ENCODE results near the gene KCTD10. TPM values are rescaled to one million over a fixed set of nuclear protein-coding genes. Genes with fewer than 3 reads are reported as not detected.

Gene KCTD10
- total and polyA plus RNA-seq, 10 of the 15 experiments (the other 5 are each of a cell fraction or from before 2014, with no cell fraction given): 5.6 to 52.0 (median 34.2) TPM

- TF ChIP-seq TCF7 (IDR thresholded peaks at IDR 0.05; ENCODE audit: borderline replicate concordance): no peak
- TF ChIP-seq, protein P1, sequence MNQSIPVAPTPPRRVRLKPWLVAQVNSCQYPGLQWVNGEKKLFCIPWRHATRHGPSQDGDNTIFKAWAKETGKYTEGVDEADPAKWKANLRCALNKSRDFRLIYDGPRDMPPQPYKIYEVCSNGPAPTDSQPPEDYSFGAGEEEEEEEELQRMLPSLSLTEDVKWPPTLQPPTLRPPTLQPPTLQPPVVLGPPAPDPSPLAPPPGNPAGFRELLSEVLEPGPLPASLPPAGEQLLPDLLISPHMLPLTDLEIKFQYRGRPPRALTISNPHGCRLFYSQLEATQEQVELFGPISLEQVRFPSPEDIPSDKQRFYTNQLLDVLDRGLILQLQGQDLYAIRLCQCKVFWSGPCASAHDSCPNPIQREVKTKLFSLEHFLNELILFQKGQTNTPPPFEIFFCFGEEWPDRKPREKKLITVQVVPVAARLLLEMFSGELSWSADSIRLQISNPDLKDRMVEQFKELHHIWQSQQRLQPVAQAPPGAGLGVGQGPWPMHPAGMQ (IDR thresholded peaks at IDR 0.05; ENCODE audit: borderline replicate concordance): no peak
- no peak for TF ChIP-seq NR2C2 (IDR thresholded peaks at IDR 0.05; ENCODE audit: borderline replicate concordance, control insufficient read depth, insufficient read length, low read depth)
Measured at GRCh38 chr12:109450980-109451379, 26.1 kb downstream of the KCTD10 start (continued).

DNA sequence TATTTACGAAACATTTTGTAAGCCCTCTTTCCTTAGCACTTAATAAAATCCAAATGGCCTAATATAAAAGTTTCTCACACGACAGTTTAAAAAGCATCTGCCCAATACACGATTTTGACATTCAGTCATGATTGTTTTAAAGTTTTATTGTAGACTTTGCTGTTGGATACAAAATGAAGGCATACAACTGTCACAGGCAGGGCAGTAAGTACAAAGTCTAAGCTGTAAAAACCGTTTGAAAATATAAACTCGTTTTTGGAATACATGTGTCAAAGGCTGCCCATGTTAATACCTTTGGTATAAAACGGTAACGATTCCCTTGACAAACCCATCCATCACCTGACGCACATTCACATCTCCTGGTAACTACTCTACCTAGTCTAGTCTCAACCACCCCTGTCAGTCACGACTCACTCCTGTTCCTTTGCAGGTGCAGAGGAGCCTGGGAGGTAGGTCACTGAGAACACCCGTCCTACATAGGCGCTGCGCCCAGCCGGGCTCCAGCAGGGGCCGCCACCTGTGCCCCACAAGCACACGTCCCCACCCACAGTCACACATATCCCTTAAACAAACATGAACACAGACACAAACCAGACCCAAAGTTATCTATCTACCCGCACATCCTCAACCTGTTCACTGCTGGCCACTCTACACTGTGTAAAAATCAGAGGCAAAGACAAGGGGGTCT is 27.1 kb downstream of the KCTD10 start:
- FAIRE-seq: no peak
- no peak overlapping the region for H2AFZ ChIP-seq (ENCODE audit: control insufficient read depth, low read depth, low read length)
- H4K20me1 ChIP-seq (ENCODE audit: control insufficient read depth, insufficient read depth): no peaks in the 10 kb centered on the region
- H3K27ac ChIP-seq (ENCODE audit: control insufficient read depth, insufficient read depth): no peak overlapping the region
- DNase-seq (ENCODE audit: low read depth, low spot score): no peak
- POLR2A ChIA-PET: no interaction called here
- no peak overlapping the region for H3K4me2 ChIP-seq (ENCODE audit: control insufficient read depth, insufficient read depth)
- intact Hi-C loops (cut with micrococcal nuclease; ENCODE audit: unreplicated experiment) (no loop called here), in situ Hi-C loops (cut with MboI) (no loop called here)
- WGBS (ENCODE audit: insufficient coverage, insufficient replicate concordance, low lambda C conversion rate, missing lambda C conversion rate): 96% methylated on average over 15 of the region's 16 CpGs
- ATAC-seq: no peak
- RAD21 ChIA-PET (ENCODE audit: unreplicated experiment): no interaction called here
- H3K79me2 ChIP-seq (ENCODE audit: control insufficient read depth, insufficient read depth, low read length): no peaks in the 10 kb centered on the region
- no peaks in the 10 kb centered on the region for H3K27me3 ChIP-seq (replicated peaks in 1 of 2; ENCODE audit: control insufficient read depth in 2 of 2, insufficient read depth in 2 of 2, low read length in 1 of 2)
- SMC1A ChIA-PET (ENCODE audit: uncharacterized antibody, unreplicated experiment): no interaction called here
- no peaks in the 10 kb centered on the region for H3K9me3 ChIP-seq (replicated peaks; ENCODE audit: control insufficient read depth, insufficient read depth, low read length)
- BruUV-seq (replicated peaks): no TSS peak
- H3K36me3 ChIP-seq (ENCODE audit: control insufficient read depth in 2 of 2, insufficient read depth in 2 of 2, low read length in 1 of 2): peaks cover 18 to 27% of the 10 kb centered on the region in 2 experiments
- CTCF ChIA-PET: interaction anchor here (1.0 to 1.3 kb wide), 2 partner anchors 15 to 21 kb away, joined by 3 to 4 read pairs; no protein-coding TSS in a partner anchor
- TF ChIP-seq NRF1 (conservative IDR thresholded peaks at IDR 0.05; ENCODE audit: low read depth, low read length) (no peak), IRF4 (IDR thresholded peaks at IDR 0.05; ENCODE audit: low read depth, low read length) (no peak), IRF3 (IDR thresholded peaks at IDR 0.05) (no peak), IKZF2 (IDR thresholded peaks at IDR 0.05) (no peak), HCFC1 (IDR thresholded peaks at IDR 0.05; ENCODE audit: low read length) (no peak), TAF1 (IDR thresholded peaks at IDR 0.05; ENCODE audit: borderline replicate concordance, low read depth, low read length) (no peak), PAX5 (IDR thresholded peaks at IDR 0.05; ENCODE audit: borderline replicate concordance, low read depth, low read length) (no peak)
- TF ChIP-seq, protein P2, sequence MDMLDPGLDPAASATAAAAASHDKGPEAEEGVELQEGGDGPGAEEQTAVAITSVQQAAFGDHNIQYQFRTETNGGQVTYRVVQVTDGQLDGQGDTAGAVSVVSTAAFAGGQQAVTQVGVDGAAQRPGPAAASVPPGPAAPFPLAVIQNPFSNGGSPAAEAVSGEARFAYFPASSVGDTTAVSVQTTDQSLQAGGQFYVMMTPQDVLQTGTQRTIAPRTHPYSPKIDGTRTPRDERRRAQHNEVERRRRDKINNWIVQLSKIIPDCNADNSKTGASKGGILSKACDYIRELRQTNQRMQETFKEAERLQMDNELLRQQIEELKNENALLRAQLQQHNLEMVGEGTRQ (IDR thresholded peaks at IDR 0.05; ENCODE audit: borderline replicate concordance, low read depth, low read length): no peak
- H3K4me1 ChIP-seq (ENCODE audit: control insufficient read depth, insufficient read depth, low read length): no peaks in the 10 kb centered on the region
- H3K9ac ChIP-seq (ENCODE audit: control insufficient read depth, insufficient read depth, low read length): no peak overlapping the region
- no peak overlapping the region for H3K4me3 ChIP-seq
